Stimulated activated CD8-positive, alpha-beta memory T cell treated with anti-CD3 and anti-CD28 coated beads, Interleukin-4, amount 100 ng/mL, for 1 hour (primary cell): ENCODE results near the gene ESPNL.

Experiments
- DNase-seq, 2 donors: peaks; one replicate each; pipeline ENCODE4 v3.0.0-alpha.2; 2020; ENCODE audit warnings: low read depth in 2 of 2, low spot score in 1 of 2

The ESPNL gene

GRCh38 chr2:238140721-238141540 lies 40.8 kb downstream of the ESPNL start:
- DNase-seq, result no peak

GRCh38 chr2:238141541-238142318 lies 41.6 kb downstream of the ESPNL start:
- DNase-seq, result no peak

DNA sequence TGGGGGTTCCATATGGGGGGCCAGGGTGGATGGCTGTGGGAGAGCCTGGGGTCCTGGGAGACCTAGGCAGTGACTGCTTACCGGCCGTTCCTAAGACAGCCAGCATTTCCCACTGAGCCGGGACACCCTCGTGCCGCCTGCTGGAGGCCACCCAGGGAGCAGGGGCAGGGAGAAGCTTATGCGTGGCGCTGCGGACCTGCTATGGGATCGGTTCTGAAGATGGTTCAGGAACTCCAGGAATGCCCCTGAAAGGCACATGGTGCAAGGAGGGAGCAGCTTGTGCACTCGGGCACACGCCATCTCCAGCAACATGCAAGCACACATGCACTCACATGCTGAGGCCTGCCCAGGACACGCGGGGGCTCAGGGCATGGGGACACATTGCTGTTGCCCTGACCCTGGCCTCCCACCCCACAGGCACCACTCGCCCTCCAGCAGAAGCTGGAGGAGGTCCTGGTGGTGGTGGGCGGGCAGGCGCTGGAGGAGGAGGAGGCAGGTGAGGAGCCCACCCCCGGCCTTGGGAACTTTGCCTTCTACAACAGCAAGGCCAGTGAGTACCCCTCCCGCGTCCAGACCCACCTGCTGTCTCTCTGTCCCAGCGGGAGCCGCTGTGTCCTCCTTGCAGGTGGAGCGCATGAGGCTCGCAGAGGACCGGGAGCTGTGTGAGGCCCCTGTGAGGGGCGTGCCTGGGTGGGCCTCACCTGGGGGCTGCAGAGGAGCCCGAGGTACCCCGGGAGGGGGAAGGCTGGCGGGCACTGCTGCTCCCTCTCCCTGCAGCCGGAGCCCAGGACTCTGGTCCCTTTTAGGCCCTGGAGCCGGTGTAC lies 42.5 kb downstream of the ESPNL start:
- no peak for DNase-seq

DNA sequence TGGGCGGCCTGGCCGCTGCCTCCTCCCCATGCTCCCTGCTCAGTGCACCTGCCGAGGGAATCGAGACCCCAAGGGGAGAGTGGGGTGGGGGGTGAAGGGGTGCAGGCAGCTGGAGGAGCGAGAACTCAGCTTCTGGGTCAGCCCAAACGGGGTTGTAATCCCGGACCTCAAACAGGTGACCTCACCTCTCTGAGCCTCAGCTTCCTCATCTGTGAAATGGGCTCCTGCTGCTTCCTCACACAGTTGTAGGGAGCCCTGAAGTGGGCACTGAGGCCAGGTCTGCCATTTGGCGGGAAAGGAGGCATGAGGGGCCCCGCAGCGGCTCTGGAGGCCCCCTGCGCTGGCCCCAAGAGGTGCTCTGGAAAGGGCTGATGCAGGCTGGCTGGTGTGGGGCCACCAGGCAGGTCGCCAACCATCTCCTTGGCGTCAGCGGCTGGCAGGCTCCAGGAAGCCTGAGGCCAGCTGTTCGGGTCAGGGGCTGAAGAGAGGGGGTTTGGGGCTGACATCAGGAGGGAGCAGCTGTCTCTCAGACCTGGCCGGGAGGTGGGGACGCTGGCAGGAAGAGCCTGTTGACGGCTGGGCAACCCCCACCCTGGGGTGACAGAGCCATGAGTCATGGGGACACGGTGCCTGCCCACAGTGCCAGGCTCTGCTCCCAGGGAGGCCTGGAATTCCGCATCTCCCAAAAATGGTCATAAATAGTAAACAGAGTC lies 43.3 kb downstream of the ESPNL start:
- DNase-seq, result no peak

DNA sequence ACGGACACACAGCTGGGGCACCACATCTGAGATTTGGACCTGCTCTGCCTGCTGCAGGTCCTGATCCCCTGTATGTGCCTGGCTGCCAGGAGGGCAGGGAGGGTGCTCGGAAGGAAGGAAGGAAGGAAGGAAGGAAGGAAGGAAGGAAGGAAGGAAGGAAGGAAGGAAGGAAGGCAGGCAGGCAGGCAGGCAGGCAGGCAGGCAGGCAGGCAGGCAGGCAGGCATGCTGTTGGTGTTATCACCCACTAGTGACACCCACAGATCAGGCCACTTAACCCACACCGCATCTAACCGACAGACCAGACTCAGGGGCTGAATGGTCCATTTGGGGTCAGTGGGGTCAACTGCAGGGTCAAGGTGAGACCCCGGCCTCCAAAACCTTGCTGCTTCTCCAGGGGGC lies 44.1 kb downstream of the ESPNL start:
- DNase-seq, result no peak

DNA sequence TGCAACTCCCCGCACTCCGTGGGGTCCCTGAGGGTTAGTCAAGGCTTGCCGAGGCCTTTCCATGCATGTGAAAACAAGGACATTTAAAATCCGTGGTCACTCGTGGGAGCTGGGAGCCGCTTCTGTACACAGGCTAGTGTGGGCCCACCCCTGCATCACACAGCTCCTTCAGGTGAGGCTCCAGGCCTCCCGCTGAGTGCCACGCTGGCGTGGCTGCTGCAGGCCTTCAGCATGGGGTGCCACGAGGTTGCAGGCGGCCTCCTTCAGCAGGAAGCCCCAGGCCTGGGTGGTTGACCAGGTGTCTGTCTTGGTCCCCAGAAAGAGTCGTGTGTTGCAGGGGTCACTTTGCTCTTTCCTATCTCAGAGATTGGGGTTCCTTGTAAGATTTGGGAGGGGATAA lies 44.9 kb downstream of the ESPNL start:
- no peak for DNase-seq

DNA sequence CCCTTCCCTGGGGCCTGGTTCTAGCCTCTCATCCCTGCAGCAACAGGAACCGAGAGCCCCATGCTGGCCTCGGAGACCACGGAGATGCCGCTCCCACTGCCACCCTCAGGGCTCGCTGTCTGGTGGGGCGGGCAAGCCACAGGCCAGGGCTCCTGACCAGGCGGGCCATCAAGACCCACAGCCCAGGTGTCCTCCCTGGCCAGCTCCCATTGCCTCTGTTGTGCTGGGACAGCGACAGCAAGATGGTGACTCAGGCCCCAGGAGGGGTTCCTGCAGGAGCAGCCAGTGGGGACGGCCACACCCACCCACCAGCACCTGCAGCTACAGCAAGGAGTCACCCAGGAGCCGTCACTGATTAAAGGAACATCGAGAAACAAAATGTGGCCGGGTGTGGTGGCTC lies 45.7 kb downstream of the ESPNL start:
- DNase-seq, result no peak

- DNase-seq, result no peak
Measured at GRCh38 chr2:238146884-238147544, 46.9 kb downstream of the ESPNL start.

DNA sequence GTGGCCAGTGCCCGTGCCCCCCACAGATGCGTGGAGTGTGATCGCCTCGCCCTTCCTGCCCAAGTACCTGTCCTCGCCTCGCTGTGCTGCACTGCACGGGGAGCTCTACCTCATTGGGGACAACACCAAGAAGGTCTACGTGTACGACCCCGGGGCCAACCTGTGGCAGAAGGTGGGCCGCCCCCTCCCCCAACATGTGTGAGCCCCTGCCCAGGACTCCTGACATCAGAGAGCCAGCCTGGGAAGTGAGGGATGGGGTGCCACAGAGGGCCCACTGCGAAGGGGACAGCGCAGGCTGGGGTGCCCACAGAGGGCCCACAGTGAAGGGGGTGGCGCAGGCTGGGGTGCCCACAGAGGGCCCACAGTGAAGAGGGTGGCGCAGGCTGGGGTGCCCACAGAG lies 48.8 kb downstream of the ESPNL start:
- DNase-seq, result no peak

- no peak for DNase-seq
Measured at GRCh38 chr2:238149841-238150572, 49.9 kb downstream of the ESPNL start.

- DNase-seq, result no peak
Measured at GRCh38 chr2:238150686-238151085, 50.5 kb downstream of the ESPNL start.

GRCh38 chr2:238151205-238151604 lies 51.1 kb downstream of the ESPNL start:
- DNase-seq, result no peak

DNA sequence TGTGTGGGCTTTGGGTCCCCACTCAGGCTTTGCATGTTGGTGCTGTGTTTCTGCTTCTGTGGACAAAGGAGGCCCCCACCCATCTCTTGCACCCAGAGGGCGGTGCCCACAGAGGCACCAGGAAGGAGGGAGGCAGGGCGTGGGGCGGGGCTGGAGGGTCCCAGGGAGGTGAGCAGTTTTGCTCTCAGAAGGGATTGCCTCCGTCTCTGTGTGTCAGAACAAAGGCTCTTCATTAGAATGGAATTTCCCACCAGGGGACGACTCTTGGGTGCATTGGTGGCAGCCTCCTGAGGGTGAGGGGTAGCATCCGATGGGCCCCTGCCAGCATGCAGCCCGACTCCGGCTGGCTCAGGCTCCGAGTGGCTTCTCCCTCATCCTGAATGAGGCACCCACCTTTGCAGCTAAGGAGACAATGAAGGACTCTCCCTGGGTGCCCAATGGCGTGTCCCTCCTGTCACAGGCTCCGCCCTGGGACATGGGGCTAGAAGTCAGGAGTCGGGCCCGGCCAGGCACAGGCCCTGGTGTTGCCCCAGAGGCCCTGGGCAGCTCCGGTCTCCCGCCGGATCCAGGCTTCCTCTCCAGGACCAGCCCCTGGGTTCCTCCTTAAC lies 51.6 kb downstream of the ESPNL start:
- DNase-seq, result no peak

- DNase-seq, result no peak
Measured at GRCh38 chr2:238152771-238153688, 52.9 kb downstream of the ESPNL start.

DNA sequence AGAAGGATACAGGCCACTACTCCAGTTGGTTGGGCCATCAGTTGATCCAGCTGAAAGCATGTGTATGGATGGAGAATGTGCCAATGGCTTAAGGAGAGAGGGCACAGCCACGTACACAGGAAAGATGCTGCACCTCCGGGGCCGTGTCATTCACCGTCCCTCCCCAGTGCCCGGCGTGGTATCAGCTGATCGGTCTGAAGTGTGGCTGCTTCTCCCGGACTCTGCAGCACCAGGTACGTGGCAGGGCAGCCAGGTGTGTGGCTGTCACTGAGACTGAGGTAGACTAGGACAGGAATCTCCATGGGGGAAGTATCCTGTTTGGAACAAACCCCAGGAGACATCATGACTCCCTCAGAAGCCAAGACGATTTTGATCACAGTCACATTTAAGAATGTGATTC lies 54.4 kb downstream of the ESPNL start:
- DNase-seq, result no peak

DNA sequence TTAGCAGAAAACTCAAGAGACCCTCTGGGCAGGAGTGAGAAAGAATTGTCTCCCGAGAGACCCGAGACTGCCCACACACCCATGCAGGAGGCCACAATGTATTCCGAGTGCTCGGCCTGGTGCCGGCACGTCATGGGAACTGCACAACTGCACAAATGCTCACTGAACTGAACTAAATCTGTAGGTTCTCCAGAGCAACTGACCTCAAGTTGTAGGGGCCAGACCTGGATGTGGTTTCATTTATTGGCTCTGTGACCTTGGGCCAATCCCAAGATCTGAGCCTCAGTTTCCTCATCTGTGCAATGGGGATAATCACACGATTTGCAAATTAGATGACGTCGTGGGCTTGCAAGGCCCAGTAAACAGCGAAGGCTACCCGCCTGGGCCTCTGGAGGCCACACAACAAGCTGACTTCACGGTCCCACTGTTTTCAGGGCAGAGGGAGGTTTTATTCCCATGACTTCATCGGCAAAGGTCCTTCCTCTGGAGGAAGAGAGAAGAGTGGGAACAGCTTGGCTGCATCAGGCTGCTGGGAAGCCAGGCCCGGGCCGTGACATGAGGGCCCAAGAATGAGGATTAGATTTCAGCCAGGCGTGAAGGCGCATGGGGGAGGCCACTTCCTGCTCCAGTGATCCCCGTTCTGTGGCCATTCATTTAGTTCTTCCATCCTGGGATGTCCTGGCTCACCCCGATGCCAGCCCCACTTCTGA lies 55.1 kb downstream of the ESPNL start:
- DNase-seq, result no peak

- no peak for DNase-seq
Measured at GRCh38 chr2:238155761-238156694, 55.9 kb downstream of the ESPNL start.
